GM19438 (cell line): ENCODE results near the gene QRICH1.

Experiments
- ATAC-seq: cut with Tn5 transposase; IDR thresholded peaks from one replicate; pipeline ENCODE4 v1.9.1; 2021; ENCODE audit warnings: low read depth; ENCODE audit not compliant: unreplicated experiment

Gene QRICH1

DNA sequence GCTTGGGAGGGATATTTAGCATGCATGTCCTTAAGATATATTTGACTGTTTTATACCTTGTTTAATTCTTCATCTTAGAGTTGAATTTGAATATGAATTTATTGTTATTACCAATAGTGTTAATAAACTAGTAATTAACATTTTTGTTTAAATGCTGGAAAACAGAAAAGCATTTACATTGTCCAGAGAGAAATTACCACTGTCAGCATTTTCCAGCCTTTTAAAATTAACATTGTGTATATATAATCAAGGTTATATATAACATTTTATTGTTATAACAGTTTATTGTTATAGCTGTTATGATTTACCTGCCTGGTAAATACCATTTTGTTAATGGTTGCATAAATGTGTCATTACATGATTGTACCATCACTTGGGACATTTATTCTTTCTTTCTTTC is 111.9 kb downstream of the QRICH1 start:
- no peak for ATAC-seq

GRCh38 chr3:48980295-48980694 is 113.6 kb downstream of the QRICH1 start:
- ATAC-seq = no peak
